K562 (cell line): ENCODE results near the gene ENO2.

Source experiments
- CAMTA2 ChIP-seq: fragments of 250-450 bp; sonication (Bioruptor Pico); conservative IDR thresholded peaks from 2 replicates; pipeline ENCODE4 v1.5.1; 2022
- KDM5B ChIP-seq: fragments of 200-600 bp; sonication (generic); IDR thresholded peaks from 2 replicates; pipeline ENCODE4 v1.6.1; 2012; ENCODE audit warnings: low read depth, mild to moderate bottlenecking, moderate library complexity, low read length, control low read depth, inconsistent platforms; ENCODE audit not compliant: insufficient replicate concordance
- NR1H2 ChIP-seq: sonication (generic); formaldehyde crosslinking; IDR thresholded peaks from 2 replicates; pipeline ENCODE4 v1.4.0; 2020; ENCODE audit warnings: mild to moderate bottlenecking, missing genetic modification reagents
- NR3C1 ChIP-seq: sonication (generic); formaldehyde crosslinking; IDR thresholded peaks from 2 replicates; pipeline ENCODE4 v1.8.1; 2022; ENCODE audit warnings: missing genetic modification reagents
- ZNF212 ChIP-seq: fragments of 450-650 bp; formaldehyde crosslinking; IDR thresholded peaks from 2 replicates; pipeline ENCODE4 v1.4.0; 2020; ENCODE audit warnings: mild to moderate bottlenecking
- TF ChIP-seq, protein P1 (sequence below): sonication (generic); formaldehyde crosslinking; IDR thresholded peaks from 2 replicates; pipeline ENCODE4 v1.8.0; 2022; ENCODE audit warnings: mild to moderate bottlenecking, low read depth, missing genetic modification reagents
- TF ChIP-seq, protein P2 (sequence below), 3 experiments: IDR thresholded peaks in 2 of 3; conservative IDR thresholded peaks in 1 of 3; 2 replicates each; pipeline ENCODE4 v1.5.1; 2011 to 2012; ENCODE audit warnings: low read length in 3 of 3, mild to moderate bottlenecking in 3 of 3, control low read depth in 2 of 3, improper control_type of control experiment in 1 of 3, inconsistent platforms in 1 of 3, low read depth in 1 of 3, mixed read lengths in 1 of 3, moderate library complexity in 1 of 3; ENCODE audit not compliant: insufficient read depth in 2 of 3

DNA sequence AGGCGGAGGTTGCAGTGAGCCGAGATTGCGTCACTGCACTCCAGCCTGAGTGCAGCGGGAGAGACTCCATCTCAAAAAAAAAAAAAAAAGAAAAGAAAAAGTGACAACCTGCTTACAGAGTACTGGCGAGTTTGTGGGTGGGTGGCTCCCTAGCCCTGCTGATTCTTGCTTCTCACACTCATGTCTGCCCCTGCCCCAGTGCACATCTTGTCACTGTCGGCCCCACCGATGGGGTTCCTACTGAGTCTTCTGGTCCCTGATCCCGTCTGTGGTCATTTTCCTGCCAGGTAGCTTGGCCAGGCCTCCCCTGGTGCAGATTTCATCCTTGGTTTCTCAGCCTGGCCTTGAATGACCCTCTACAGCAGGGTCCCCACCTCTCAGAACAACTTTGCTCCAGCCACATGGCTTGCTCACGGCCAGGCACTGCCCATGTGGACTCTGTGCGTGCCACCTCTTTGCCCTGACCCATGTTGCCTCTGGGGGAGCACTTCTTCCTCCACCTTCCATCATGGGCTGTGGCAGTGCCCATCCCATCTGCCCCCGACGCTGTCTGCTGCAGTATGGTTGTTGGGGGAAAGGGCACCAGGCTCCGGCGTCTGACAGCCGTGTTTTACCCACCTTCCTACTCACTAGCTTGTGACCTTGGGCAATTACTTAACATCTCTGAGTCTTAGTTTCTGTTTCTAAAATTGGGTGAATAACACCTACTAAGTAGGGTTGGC lies 34.7 kb downstream of the ENO2 start:
- TF ChIP-seq, protein P1, sequence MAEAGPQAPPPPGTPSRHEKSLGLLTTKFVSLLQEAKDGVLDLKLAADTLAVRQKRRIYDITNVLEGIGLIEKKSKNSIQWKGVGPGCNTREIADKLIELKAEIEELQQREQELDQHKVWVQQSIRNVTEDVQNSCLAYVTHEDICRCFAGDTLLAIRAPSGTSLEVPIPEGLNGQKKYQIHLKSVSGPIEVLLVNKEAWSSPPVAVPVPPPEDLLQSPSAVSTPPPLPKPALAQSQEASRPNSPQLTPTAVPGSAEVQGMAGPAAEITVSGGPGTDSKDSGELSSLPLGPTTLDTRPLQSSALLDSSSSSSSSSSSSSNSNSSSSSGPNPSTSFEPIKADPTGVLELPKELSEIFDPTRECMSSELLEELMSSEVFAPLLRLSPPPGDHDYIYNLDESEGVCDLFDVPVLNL, result no peak
- TF ChIP-seq ZNF212, result no peak
- no peak for TF ChIP-seq CAMTA2
- TF ChIP-seq KDM5B, result no peak
- TF ChIP-seq NR1H2 (CRISPR knock-in tag), result no peak
- TF ChIP-seq, protein P2, sequence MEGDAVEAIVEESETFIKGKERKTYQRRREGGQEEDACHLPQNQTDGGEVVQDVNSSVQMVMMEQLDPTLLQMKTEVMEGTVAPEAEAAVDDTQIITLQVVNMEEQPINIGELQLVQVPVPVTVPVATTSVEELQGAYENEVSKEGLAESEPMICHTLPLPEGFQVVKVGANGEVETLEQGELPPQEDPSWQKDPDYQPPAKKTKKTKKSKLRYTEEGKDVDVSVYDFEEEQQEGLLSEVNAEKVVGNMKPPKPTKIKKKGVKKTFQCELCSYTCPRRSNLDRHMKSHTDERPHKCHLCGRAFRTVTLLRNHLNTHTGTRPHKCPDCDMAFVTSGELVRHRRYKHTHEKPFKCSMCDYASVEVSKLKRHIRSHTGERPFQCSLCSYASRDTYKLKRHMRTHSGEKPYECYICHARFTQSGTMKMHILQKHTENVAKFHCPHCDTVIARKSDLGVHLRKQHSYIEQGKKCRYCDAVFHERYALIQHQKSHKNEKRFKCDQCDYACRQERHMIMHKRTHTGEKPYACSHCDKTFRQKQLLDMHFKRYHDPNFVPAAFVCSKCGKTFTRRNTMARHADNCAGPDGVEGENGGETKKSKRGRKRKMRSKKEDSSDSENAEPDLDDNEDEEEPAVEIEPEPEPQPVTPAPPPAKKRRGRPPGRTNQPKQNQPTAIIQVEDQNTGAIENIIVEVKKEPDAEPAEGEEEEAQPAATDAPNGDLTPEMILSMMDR (IDR thresholded peaks at IDR 0.05 in 2 of 3, conservative IDR thresholded peaks at IDR 0.05 in 1 of 3; ENCODE audit: insufficient read depth in 2 of 3, low read depth in 1 of 3, low read length in 3 of 3), result no peak
- no peak for TF ChIP-seq NR3C1
